AML-193 (cell line): ENCODE data around the gene CHMP1B.

ENCODE experiments used
- DNase-seq, 2 experiments: peaks; one replicate each; lab custom pipeline; 2025; lab: John Stamatoyannopoulos, UW

Gene CHMP1B

GRCh38 chr18:11851146-11851805 is at the start of gene CHMP1B:
Gene CHMP1B, plus strand, starts transcription at chr18:11851413. Its CDS starts 99 bp downstream, at chr18:11851512.
- DNase-seq: peak; percentile 87

GRCh38 chr18:11801573-11801972 is 49.6 kb upstream of the CHMP1B start:
- no peak for DNase-seq

DNA sequence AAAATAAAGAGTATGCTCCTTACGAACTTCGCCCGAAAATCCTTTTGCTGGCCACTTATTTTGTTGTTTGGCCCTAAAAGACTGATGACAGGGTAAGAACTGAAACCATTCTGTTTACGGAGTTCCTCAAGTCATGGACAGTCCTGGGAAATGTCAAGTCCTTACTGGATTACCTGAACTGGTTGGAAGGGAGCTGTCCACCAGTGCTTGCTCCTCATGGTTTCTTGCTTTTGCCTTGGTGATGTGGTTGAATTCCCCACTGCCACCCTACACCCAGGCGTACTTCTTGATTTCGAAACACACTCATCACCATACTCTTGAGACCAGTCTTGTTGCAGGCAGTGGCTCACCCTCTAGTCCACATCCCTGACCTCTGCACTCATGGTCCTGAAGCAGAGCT is 49.1 kb upstream of the CHMP1B start:
- no peak for DNase-seq

GRCh38 chr18:11802586-11802985 is 48.6 kb upstream of the CHMP1B start:
- no peak for DNase-seq

DNA sequence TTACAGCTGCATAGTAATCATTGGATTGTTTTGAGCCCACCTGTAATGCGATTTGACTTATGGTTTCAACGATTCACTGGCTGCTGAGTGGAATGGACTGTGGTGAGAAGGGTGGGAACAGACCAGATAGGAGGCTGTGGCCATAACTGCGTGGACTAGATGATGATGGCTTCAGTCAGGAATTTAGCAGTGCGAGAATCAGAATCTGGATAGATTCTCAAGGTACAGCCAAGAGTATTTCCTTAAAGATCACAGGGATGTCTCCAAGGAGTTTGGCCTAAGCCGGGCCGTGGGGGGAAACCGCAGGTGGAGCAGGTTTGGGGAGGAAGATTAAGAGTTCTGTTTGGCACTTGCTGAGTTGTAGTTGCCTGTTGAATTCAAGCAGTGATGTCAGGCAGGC is 44.0 kb upstream of the CHMP1B start:
- DNase-seq: no peak

DNA sequence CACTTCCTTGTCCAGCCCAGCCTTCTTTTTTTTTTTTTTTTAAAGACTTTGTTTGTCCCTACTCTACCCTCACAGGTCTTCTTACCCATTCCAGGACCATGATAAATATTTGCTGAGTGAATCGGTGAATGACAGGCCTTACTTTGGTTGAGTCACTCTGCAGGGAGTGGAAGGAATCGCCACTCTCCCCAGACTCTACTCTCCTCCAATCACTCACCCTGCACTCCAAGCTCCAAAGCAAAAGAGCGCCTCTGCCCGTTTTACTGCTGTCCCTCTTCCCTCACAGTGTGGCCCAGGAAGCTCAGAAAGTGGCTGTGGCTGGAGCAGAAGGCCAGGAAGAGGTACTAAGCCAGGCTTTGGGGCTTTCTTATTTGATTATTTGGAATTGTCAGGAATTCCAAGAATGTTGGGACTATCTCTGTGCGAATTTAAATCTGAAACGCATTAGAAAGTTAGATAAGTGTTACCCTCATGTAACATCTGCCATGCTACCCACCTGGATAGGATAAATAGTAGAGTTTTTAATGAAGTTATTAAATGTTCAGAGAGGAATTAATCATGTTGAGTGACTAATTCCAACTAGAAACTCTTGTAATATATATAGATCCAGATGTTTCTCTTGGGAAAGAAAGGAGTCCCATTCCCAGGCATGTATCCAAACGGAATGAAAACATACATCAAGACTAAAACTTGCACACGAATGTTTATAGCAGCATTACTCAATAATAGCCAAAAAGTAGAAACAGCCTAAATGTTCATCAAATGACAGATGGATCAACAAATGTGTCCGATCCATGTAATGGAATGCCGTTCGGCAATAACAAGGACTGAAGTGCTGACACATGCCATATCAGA is 43.0 kb upstream of the CHMP1B start:
- no peak for DNase-seq

DNA sequence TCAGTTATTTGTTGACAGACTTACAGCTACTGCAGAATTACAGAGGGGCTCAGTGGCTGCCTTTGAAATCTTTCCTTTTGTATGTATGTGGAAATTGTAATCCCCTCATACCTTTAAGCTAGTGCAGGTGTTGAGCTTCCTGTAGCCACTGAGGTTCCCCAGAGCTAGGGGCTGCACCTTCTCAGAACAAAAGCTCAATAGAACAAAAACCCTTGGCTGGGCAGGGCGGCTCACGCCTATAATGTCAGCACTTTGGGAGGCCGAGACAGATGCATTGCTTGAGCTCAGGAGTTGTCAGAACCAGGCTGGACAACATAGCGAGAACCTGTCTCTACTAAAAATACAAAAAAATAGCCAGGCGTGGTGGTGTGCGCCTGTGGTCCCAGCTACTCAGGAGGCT is 41.3 kb upstream of the CHMP1B start:
- no peak for DNase-seq

- no peak for DNase-seq
Observed at GRCh38 chr18:11810379-11810778, 40.8 kb upstream of the CHMP1B start.

- no peak for DNase-seq
Observed at GRCh38 chr18:11811009-11811408, 40.2 kb upstream of the CHMP1B start.

- DNase-seq: no peak
Observed at GRCh38 chr18:11817229-11817628, 34.0 kb upstream of the CHMP1B start.

GRCh38 chr18:11818486-11819203 is 32.6 kb upstream of the CHMP1B start:
- no peak for DNase-seq

DNA sequence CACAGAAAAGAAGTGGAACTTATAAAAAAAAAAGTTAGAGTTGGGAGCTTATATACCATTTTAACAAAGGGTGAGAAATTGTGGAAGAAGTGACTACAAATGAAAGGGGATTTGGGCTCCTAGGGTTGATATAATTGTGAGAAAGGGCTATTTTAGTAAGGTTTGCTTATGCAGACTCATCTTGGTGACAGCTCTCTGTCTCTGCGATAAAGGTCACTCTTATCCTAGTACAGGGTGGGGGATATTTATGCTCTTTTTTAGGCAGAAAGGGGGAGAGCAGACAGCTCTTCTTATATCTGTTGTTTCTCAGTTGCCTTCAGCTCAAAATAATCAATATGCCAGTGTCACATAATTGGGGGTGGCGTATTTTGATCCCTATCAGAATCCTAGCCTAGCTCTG is 31.3 kb upstream of the CHMP1B start:
- DNase-seq: no peak

GRCh38 chr18:11820697-11821096 is 30.5 kb upstream of the CHMP1B start:
- no peak for DNase-seq

GRCh38 chr18:11821208-11821607 is 30.0 kb upstream of the CHMP1B start:
- DNase-seq: no peak

DNA sequence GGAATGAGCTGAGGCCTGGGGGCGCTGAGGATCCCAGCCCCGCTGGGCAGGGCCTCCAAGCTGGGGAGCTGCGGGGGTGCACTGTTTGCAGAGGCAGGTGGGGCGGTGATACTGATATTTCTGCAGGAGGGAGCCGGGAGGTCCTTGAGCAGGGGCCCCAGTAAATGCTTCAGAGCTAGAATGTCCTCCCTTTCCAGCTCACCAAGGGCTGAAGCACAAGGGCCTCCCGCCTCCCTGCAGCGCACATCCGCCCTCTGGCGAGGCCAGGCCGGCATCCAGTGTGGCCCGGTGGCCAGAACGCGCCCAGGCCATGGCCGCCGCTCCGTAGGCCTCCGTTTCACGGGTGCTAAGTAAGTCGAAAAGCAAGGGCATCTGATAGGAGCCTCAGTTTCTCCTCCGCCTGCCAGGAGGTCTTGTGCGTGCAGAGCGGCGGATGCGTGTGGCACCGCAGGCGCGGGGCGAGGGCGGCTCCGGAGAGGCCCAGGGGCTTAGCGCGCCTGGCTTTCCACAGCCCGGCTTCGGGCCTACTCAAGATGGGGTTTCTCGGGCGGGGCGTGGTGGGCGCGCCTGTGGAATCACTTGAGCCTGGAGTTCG is 29.5 kb upstream of the CHMP1B start:
- no peak for DNase-seq

DNA sequence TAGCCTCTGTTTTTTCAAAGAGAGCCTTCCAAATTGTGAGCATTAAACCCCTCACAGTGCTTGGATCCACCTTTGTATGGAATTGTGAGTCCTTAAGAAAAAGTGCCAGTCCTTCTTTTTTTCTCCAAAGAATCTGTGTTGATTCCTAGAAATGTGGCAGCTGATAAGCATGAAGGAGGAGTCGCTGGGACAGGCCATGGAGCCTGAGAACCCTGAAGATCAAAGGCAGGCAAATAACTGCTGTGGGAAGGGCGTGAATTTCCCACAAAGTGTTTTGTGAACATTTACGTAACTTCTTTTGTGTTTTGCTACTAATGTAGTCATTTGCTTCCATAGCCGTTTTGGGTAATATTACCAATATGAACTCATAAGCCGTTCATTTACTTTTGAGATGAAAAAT is 27.7 kb upstream of the CHMP1B start:
- no peak for DNase-seq

GRCh38 chr18:11826836-11827235 is 24.4 kb upstream of the CHMP1B start:
- DNase-seq: no peak

GRCh38 chr18:11828786-11829432 is 22.3 kb upstream of the CHMP1B start:
- no peak for DNase-seq

DNA sequence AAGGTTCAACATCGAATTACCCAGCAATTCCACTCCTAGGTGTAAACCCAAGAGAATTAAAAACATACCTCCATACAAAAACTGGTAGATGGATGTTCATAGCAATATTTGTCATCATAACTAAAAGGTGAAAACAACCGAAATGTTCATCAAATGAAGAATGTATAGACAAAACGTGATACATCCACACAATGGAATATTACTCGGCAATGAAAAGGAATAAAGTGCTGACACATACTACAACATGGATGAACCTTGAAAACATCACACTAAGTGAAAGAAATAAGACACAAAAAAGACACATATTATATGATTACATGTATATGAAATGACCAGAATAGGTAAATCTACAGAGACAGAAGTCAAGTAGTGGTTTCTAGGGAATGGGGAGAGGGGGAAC is 20.6 kb upstream of the CHMP1B start:
- DNase-seq: no peak

GRCh38 chr18:11831921-11832320 is 19.3 kb upstream of the CHMP1B start:
- no peak for DNase-seq

- DNase-seq: no peak
Observed at GRCh38 chr18:11834772-11835171, 16.4 kb upstream of the CHMP1B start.

DNA sequence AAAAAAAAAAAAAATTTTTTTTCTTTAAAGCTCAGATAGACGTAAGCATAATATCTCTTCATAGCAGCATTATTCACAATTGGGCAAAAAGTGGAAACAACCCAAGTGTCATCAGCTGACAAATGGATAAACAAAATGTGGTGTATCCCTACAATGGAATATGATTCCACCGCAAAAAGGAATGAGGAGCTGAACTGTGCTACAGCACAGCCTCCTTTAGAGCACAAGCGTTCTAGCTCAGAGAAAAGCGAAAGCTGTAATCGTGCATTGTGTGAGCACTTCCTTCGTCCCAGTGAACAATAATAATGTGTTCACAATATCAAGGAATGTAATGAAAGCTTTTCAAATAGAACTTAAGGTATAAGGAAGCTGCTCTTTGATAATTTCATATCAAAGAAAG is 11.7 kb upstream of the CHMP1B start:
- no peak for DNase-seq
